Measurements from ENCODE around the gene ADD1.
"Not testable (repeated sequence)": the region's sequence is repeated elsewhere in the genome, so short reads cannot be mapped to it uniquely, and the experiment has no call there.

The ADD1 gene

GRCh38 chr4:2911868-2912267 is 68.2 kb downstream of the ADD1 start:
- TF ChIP-seq CTCF (IDR thresholded peaks at IDR 0.05; ENCODE audit: low read depth, low read length, missing control alignments), result no peak
- no peak for DNase-seq (ENCODE audit: low read depth)
- H3K4me3 ChIP-seq (ENCODE audit: low read depth, low read length), result no peak overlapping the region

- no peak for DNase-seq (ENCODE audit: low read depth)
- H3K4me3 ChIP-seq (ENCODE audit: low read depth, low read length), result no peak overlapping the region
- TF ChIP-seq CTCF (IDR thresholded peaks at IDR 0.05; ENCODE audit: low read depth, low read length, missing control alignments), result no peak
These were observed 69.5 kb downstream of the ADD1 start for GRCh38 chr4:2913168-2913567.

GRCh38 chr4:2914256-2915126 is 70.8 kb downstream of the ADD1 start:
- no peak for TF ChIP-seq CTCF (IDR thresholded peaks at IDR 0.05; ENCODE audit: low read depth, low read length, missing control alignments)

GRCh38 chr4:2915789-2916188 is 72.1 kb downstream of the ADD1 start:
- H3K4me3 ChIP-seq (ENCODE audit: low read depth, low read length), result no peak overlapping the region
- no peak for TF ChIP-seq CTCF (IDR thresholded peaks at IDR 0.05; ENCODE audit: low read depth, low read length, missing control alignments)
- no peak for DNase-seq (ENCODE audit: low read depth)

More at GRCh38 chr4:2914256-2915126, 70.8 kb downstream of the ADD1 start:
- H3K4me3 ChIP-seq (ENCODE audit: low read depth, low read length), result no peak overlapping the region
- DNase-seq (ENCODE audit: low read depth), result no peak

GRCh38 chr4:2916696-2917095 is 73.1 kb downstream of the ADD1 start:
- H3K4me3 ChIP-seq (ENCODE audit: low read depth, low read length); DNase-seq (ENCODE audit: low read depth): not testable (repeated sequence)

GRCh38 chr4:2918300-2918699 is 74.7 kb downstream of the ADD1 start:
- H3K4me3 ChIP-seq (ENCODE audit: low read depth, low read length); DNase-seq (ENCODE audit: low read depth): not testable (repeated sequence)

GRCh38 chr4:2918714-2919113 is 75.1 kb downstream of the ADD1 start:
- DNase-seq (ENCODE audit: low read depth), result not testable (repeated sequence)

GRCh38 chr4:2922453-2923101 is 78.9 kb downstream of the ADD1 start:
- not testable (repeated sequence) for DNase-seq (ENCODE audit: low read depth); H3K4me3 ChIP-seq (ENCODE audit: low read depth, low read length)

More at GRCh38 chr4:2918714-2919113, 75.1 kb downstream of the ADD1 start:
- not testable (repeated sequence) for H3K4me3 ChIP-seq (ENCODE audit: low read depth, low read length)

- TF ChIP-seq CTCF (IDR thresholded peaks at IDR 0.05; ENCODE audit: low read depth, low read length, missing control alignments), result no peak
- no peak overlapping the region for H3K4me3 ChIP-seq (ENCODE audit: low read depth, low read length)
- no peak for DNase-seq (ENCODE audit: low read depth)
These were observed 79.5 kb downstream of the ADD1 start for GRCh38 chr4:2923141-2923551.

Measured in GM12864 (cell line).